Esophagus squamous epithelium (tissue), 5 donors: ENCODE results near the gene LRP2. TPM values are rescaled to one million over a fixed set of nuclear protein-coding genes. Genes with fewer than 3 reads are reported as not detected.

ENCODE experiments used
- DNase-seq: peaks from one replicate; lab custom pipeline; 2025; lab: John Stamatoyannopoulos, UW
- H3K27ac ChIP-seq, 4 donors: fragments of 200-600 bp; sonication (generic); one replicate each; pipeline ENCODE4 v1.5.1; 2016 to 2019; ENCODE audit warnings: mild to moderate bottlenecking in 1 of 4
- H3K27me3 ChIP-seq, 4 donors: fragments of 200-600 bp; sonication (generic); 1 replicate in 3 of 4; 2 replicates in 1 of 4; pipeline versions ENCODE4 v1.5.1 to v1.6.0; 2017 to 2021; ENCODE audit warnings: antibody characterized with exemption in 1 of 4
- H3K36me3 ChIP-seq, 3 donors: fragments of 200-600 bp; sonication (generic); one replicate each; pipeline ENCODE4 v1.5.1; 2016 to 2019
- H3K4me1 ChIP-seq, 3 donors: fragments of 200-600 bp; sonication (generic); one replicate each; pipeline ENCODE4 v1.5.1; 2017 to 2019
- H3K4me3 ChIP-seq, 4 donors: fragments of 200-600 bp; sonication (generic); 1 replicate in 3 of 4; 2 replicates in 1 of 4; pipeline ENCODE4 v1.5.1; 2016 to 2019; ENCODE audit warnings: mild to moderate bottlenecking in 2 of 4, moderate library complexity in 1 of 4
- H3K9me3 ChIP-seq, 3 donors: fragments of 200-600 bp; sonication (generic); one replicate each; pipeline ENCODE4 v1.5.1; 2016 to 2019
- CTCF ChIP-seq, 6 experiments: fragments of 450-650 bp in 4 of 6; fragments of 200-600 bp in 2 of 6; sonication (generic) in 2 of 6; IDR thresholded peaks; one replicate each; pipeline ENCODE4 v1.5.1; 2016 to 2019; ENCODE audit warnings: antibody characterized with exemption in 6 of 6, mild to moderate bottlenecking in 4 of 6, moderate library complexity in 4 of 6
- POLR2A ChIP-seq, 4 donors: fragments of 450-650 bp; IDR thresholded peaks; one replicate each; pipeline ENCODE4 v1.6.1; 2017; ENCODE audit warnings: antibody characterized with exemption in 4 of 4, mild to moderate bottlenecking in 4 of 4, moderate library complexity in 3 of 4
- WGBS, 2 donors: methylation state at CpG; one replicate each; pipeline ENCODE4 v1.1.5; 2018; 5-methylcytosine and 5-hydroxymethylcytosine counted together
- intact Hi-C: fragments of 100-400 bp; cut with DNase I; formaldehyde crosslinking; loops from one replicate; pipeline ENCODE4 v1.15.0; 2022
- total RNA-seq, 4 donors: library from RNA; depleted of rRNA; stranded (reverse); fragments of >200 nt; gene quantifications; one replicate each; pipeline ENCODE4 v1.1.0, GENCODE V29; 2016
- donor health status: DM: yes; HTN: yes; CAD: no.

LRP2 gene
- total RNA-seq, 4 donors from 2014 or later, result under 0.01 to 0.04 TPM; not detected in 2

DNA sequence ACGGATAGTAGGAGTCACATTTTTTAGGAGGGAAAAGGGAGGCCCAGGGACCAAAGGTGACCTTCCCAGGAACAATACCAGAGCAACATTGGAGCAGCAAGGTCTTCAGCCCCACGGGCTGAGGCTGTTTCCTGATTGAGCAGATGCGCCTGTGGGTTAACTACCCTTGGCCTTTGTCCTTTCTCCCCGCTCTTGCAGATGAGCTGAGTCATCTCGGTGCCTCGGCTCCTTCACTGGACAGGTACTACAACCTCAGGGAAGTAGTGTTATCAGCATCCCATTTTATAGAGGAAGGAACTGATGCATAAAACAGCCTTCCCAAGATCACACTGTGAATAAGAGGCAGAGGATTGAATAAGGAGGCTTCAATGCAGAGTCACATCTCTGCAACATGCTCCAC lies 249.5 kb downstream of the LRP2 start:
- no peak overlapping the region for H3K4me3 ChIP-seq
- intact Hi-C loops, result no loop called here
- H3K27ac ChIP-seq, result no peak overlapping the region
- H3K9me3 ChIP-seq, result no peaks in the 10 kb centered on the region
- DNase-seq, result no peak
- H3K27me3 ChIP-seq, result peaks cover 0 to 65% (median 0%) of the 10 kb centered on the region in 4 donors
- peaks cover 3 to 19% (median 4%) of the 10 kb centered on the region in 3 donors for H3K4me1 ChIP-seq
- no peaks in the 10 kb centered on the region for H3K36me3 ChIP-seq
- WGBS, 2 donors, result 87 to 91% methylated on average over 6 of the region's 6 CpGs
- TF ChIP-seq CTCF (IDR thresholded peaks at IDR 0.05) (no peak), POLR2A (IDR thresholded peaks at IDR 0.05) (no peak)

DNA sequence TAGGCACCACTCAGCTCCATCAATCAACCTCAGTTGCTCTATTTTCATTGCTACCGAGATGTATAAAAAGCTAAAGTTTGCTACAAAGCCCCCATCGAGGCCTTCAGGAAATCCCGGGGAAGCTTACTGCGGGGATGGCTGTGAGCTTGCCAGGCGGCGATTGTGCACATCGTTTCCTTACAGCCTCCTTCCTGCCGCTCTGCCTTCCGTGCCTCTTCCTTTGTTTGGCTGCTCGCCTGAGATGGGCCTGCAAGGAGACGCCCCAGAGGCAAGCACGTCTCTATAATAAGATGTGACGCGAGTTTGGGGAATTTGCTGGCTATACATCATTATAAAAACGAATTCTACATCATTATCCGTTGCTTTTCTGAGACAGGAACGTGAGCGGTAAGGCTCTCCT lies 251.4 kb downstream of the LRP2 start:
- no peak for DNase-seq
- Histone ChIP-seq H3K9me3 (no peaks in the 10 kb centered on the region), H3K27ac (no peak overlapping the region), H3K4me3 (no peak overlapping the region), H3K36me3 (no peaks in the 10 kb centered on the region), H3K27me3 (peaks cover 0 to 68% (median 0%) of the 10 kb centered on the region in 4 donors), H3K4me1 (peaks cover 3 to 24% (median 4%) of the 10 kb centered on the region in 3 donors)
- TF ChIP-seq POLR2A (IDR thresholded peaks at IDR 0.05) (no peak), CTCF (IDR thresholded peaks at IDR 0.05) (no peak)
- intact Hi-C loops, result no loop called here
- WGBS, 2 donors, result 16 to 21% methylated on average over 7 to 12 of the region's 18 CpGs

- peaks cover 0 to 72% (median 0%) of the 10 kb centered on the region in 4 donors for H3K27me3 ChIP-seq
- DNase-seq, result no peak
- TF ChIP-seq CTCF (IDR thresholded peaks at IDR 0.05), result no peak
- TF ChIP-seq POLR2A (IDR thresholded peaks at IDR 0.05), result no peak
- no peaks in the 10 kb centered on the region for H3K36me3 ChIP-seq
- H3K4me3 ChIP-seq, result no peak overlapping the region
- intact Hi-C loops, result no loop called here
- no peaks in the 10 kb centered on the region for H3K9me3 ChIP-seq
- no peak overlapping the region for H3K27ac ChIP-seq
- WGBS, 2 donors, result 32 to 60% methylated on average over 5 to 6 of the region's 7 CpGs
- H3K4me1 ChIP-seq, result peaks cover 3 to 24% (median 4%) of the 10 kb centered on the region in 3 donors
Measured at GRCh38 chr2:169110419-169110818, 251.9 kb downstream of the LRP2 start.

DNA sequence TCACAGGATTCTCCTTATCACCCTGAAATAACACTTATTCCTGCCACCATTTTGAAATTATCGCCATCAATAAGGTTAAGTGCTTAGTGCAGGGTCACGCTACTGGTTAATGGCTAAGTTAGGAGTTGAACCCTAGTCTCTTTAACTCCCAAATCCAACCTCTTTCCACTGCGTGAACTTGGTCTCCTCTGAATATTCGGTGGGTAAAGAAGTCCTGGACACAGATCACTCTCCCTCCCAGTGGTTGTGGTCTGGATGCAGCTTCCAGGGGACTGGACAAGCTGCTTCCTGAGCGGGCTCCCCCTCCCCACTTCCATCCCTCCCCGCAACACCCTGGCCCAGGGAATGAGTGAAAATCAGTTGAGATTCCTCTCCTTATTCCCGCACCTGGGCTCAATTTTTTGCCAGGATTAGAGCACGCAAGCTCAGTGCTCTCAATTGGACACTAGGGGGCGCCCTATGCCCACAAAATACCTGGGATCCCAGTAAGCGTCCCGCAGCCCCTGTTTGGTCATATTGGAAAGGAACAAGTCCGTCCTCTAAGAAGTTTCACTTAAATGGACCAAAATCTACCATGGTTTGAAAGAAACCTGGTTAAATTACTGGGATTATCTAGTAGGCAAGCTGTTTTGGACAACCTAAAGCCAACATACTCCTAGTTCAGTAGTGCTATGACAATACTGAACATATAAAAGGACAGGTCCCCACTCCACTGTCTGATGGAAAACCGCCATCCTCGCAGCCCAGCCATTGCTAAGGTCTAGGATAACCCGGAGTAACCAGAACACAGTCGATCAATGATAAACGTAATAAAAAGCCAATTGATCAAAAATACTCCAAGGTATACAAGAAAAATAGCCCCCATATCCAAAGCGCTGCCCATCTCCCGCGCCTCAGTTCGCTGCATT lies 252.6 kb downstream of the LRP2 start:
- H3K4me3 ChIP-seq, result no peak overlapping the region
- TF ChIP-seq POLR2A (IDR thresholded peaks at IDR 0.05) (no peak), CTCF (IDR thresholded peaks at IDR 0.05) (peak; percentile 75 to 91 (median 85))
- H3K27me3 ChIP-seq, result peaks cover 0 to 79% (median 0%) of the 10 kb centered on the region in 4 donors
- H3K9me3 ChIP-seq, result no peaks in the 10 kb centered on the region
- intact Hi-C loops, result no loop called here
- peaks cover 3 to 24% (median 4%) of the 10 kb centered on the region in 3 donors for H3K4me1 ChIP-seq
- no peak overlapping the region for H3K27ac ChIP-seq
- no peak for DNase-seq
- 52 to 60% methylated on average over 18 to 20 of the region's 21 CpGs for WGBS, 2 donors
- H3K36me3 ChIP-seq, result no peaks in the 10 kb centered on the region
